ENCODE measurements around the gene CFAP46. TPM values are rescaled to one million over a fixed set of nuclear protein-coding genes. Genes with fewer than 3 reads are reported as not detected.

CFAP46 gene
- total and polyA plus RNA-seq, 2 experiments from 2014 or later, result 3.1 to 5.4 TPM

DNA sequence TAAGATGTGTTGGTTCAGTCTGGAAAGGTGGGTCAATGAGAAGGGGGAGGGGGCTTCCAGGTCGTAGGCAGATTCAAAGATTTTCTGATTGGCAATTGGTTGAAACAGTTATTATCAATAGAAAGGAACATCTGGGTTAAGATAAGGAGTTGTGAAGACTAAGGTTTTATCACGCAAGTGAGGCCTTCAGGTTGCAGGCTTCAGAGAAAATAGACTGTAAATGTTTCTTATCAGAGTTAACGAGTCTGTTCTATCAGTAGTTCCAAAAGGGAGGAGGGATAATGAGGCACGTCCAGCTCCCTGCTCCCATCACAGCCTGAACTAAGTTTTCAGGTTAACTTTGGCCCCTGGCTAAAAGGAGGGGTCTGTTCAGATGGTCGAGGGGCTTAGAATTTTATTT is 11.1 kb upstream of the CFAP46 start:
- no peaks in the 10 kb centered on the region for H3K36me3 Mint-ChIP-seq (ENCODE audit: low read depth)
- Histone ChIP-seq H4K20me1 (replicated peaks; ENCODE audit: insufficient read depth) (no peaks in the 10 kb centered on the region), H3K27me3 (ENCODE audit: insufficient read depth) (no peaks in the 10 kb centered on the region), H3K4me3 (no peak overlapping the region), H3K4me2 (no peak overlapping the region), H3K9me2 (ENCODE audit: insufficient read depth) (no peaks in the 10 kb centered on the region), H3K79me2 (replicated peaks; ENCODE audit: insufficient read depth) (no peaks in the 10 kb centered on the region), H3K36me3 (ENCODE audit: insufficient read depth) (no peaks in the 10 kb centered on the region), H2AFZ (no peak overlapping the region), H3K27ac (ENCODE audit: low read depth) (no peak overlapping the region), H3F3A (replicated peaks; ENCODE audit: low read depth) (no peaks in the 10 kb centered on the region), H3K4me1 (ENCODE audit: insufficient read depth) (no peaks in the 10 kb centered on the region)
- ATAC-seq, result no peak
- peaks cover 9% of the 10 kb centered on the region for H3K27me3 Mint-ChIP-seq (ENCODE audit: insufficient read depth, low read depth, poor library complexity)
- DNase-seq (ENCODE audit: low spot score), result no peak
- no peak overlapping the region for H3K27ac Mint-ChIP-seq
- TF ChIP-seq JUNB (IDR thresholded peaks at IDR 0.05; ENCODE audit: unreplicated experiment) (no peak), CTCF (conservative IDR thresholded peaks at IDR 0.05; ENCODE audit: low read depth in 2 of 2) (no peak), ETS1 (IDR thresholded peaks at IDR 0.05) (no peak), STAT1 (IDR thresholded peaks at IDR 0.05; ENCODE audit: unreplicated experiment) (no peak), EZH2 (IDR thresholded peaks at IDR 0.05; ENCODE audit: low read depth, unreplicated experiment) (no peak), NANOG (IDR thresholded peaks at IDR 0.05; ENCODE audit: borderline replicate concordance) (no peak), EZH2phosphoT487 (IDR thresholded peaks at IDR 0.05; ENCODE audit: unreplicated experiment) (no peak), ZNF331 (CRISPR knock-in tag; IDR thresholded peaks at IDR 0.05; ENCODE audit: low read depth) (no peak), CREB1 (CRISPR knock-in tag; IDR thresholded peaks at IDR 0.05; ENCODE audit: low read depth) (no peak), POLR2AphosphoS5 (IDR thresholded peaks at IDR 0.05; ENCODE audit: low read depth) (no peak), ZNF114 (CRISPR knock-in tag; IDR thresholded peaks at IDR 0.05) (no peak)
- TF ChIP-seq, protein P1, sequence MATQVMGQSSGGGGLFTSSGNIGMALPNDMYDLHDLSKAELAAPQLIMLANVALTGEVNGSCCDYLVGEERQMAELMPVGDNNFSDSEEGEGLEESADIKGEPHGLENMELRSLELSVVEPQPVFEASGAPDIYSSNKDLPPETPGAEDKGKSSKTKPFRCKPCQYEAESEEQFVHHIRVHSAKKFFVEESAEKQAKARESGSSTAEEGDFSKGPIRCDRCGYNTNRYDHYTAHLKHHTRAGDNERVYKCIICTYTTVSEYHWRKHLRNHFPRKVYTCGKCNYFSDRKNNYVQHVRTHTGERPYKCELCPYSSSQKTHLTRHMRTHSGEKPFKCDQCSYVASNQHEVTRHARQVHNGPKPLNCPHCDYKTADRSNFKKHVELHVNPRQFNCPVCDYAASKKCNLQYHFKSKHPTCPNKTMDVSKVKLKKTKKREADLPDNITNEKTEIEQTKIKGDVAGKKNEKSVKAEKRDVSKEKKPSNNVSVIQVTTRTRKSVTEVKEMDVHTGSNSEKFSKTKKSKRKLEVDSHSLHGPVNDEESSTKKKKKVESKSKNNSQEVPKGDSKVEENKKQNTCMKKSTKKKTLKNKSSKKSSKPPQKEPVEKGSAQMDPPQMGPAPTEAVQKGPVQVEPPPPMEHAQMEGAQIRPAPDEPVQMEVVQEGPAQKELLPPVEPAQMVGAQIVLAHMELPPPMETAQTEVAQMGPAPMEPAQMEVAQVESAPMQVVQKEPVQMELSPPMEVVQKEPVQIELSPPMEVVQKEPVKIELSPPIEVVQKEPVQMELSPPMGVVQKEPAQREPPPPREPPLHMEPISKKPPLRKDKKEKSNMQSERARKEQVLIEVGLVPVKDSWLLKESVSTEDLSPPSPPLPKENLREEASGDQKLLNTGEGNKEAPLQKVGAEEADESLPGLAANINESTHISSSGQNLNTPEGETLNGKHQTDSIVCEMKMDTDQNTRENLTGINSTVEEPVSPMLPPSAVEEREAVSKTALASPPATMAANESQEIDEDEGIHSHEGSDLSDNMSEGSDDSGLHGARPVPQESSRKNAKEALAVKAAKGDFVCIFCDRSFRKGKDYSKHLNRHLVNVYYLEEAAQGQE (IDR thresholded peaks at IDR 0.05; ENCODE audit: unreplicated experiment), result no peak
- TF ChIP-seq, protein P2, sequence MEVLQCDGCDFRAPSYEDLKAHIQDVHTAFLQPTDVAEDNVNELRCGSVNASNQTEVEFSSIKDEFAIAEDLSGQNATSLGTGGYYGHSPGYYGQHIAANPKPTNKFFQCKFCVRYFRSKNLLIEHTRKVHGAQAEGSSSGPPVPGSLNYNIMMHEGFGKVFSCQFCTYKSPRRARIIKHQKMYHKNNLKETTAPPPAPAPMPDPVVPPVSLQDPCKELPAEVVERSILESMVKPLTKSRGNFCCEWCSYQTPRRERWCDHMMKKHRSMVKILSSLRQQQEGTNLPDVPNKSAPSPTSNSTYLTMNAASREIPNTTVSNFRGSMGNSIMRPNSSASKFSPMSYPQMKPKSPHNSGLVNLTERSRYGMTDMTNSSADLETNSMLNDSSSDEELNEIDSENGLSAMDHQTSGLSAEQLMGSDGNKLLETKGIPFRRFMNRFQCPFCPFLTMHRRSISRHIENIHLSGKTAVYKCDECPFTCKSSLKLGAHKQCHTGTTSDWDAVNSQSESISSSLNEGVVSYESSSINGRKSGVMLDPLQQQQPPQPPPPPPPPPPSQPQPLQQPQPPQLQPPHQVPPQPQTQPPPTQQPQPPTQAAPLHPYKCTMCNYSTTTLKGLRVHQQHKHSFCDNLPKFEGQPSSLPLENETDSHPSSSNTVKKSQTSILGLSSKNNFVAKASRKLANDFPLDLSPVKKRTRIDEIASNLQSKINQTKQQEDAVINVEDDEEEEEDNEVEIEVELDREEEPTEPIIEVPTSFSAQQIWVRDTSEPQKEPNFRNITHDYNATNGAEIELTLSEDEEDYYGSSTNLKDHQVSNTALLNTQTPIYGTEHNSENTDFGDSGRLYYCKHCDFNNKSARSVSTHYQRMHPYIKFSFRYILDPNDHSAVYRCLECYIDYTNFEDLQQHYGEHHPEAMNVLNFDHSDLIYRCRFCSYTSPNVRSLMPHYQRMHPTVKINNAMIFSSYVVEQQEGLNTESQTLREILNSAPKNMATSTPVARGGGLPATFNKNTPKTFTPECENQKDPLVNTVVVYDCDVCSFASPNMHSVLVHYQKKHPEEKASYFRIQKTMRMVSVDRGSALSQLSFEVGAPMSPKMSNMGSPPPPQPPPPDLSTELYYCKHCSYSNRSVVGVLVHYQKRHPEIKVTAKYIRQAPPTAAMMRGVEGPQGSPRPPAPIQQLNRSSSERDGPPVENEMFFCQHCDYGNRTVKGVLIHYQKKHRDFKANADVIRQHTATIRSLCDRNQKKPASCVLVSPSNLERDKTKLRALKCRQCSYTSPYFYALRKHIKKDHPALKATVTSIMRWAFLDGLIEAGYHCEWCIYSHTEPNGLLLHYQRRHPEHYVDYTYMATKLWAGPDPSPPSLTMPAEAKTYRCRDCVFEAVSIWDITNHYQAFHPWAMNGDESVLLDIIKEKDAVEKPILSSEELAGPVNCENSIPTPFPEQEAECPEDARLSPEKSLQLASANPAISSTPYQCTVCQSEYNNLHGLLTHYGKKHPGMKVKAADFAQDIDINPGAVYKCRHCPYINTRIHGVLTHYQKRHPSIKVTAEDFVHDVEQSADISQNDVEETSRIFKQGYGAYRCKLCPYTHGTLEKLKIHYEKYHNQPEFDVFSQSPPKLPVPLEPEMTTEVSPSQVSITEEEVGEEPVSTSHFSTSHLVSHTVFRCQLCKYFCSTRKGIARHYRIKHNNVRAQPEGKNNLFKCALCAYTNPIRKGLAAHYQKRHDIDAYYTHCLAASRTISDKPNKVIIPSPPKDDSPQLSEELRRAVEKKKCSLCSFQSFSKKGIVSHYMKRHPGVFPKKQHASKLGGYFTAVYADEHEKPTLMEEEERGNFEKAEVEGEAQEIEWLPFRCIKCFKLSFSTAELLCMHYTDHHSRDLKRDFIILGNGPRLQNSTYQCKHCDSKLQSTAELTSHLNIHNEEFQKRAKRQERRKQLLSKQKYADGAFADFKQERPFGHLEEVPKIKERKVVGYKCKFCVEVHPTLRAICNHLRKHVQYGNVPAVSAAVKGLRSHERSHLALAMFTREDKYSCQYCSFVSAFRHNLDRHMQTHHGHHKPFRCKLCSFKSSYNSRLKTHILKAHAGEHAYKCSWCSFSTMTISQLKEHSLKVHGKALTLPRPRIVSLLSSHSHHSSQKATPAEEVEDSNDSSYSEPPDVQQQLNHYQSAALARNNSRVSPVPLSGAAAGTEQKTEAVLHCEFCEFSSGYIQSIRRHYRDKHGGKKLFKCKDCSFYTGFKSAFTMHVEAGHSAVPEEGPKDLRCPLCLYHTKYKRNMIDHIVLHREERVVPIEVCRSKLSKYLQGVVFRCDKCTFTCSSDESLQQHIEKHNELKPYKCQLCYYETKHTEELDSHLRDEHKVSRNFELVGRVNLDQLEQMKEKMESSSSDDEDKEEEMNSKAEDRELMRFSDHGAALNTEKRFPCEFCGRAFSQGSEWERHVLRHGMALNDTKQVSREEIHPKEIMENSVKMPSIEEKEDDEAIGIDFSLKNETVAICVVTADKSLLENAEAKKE (CRISPR knock-in tag; IDR thresholded peaks at IDR 0.05), result no peak
- no peaks in the 10 kb centered on the region for H3K9me3 Mint-ChIP-seq
- peaks cover 5% of the 10 kb centered on the region; the same call in 1 of the 3 replicates for H3K4me1 Mint-ChIP-seq
- H3K4me3 Mint-ChIP-seq, result no peak overlapping the region
